Measurements from ENCODE around the gene DNAJC24. TPM values are rescaled to one million over a fixed set of nuclear protein-coding genes. Genes with fewer than 3 reads are reported as not detected.

The DNAJC24 gene
- total RNA-seq, 2 donors from 2014 or later, result 18.7 to 20.7 TPM

DNA sequence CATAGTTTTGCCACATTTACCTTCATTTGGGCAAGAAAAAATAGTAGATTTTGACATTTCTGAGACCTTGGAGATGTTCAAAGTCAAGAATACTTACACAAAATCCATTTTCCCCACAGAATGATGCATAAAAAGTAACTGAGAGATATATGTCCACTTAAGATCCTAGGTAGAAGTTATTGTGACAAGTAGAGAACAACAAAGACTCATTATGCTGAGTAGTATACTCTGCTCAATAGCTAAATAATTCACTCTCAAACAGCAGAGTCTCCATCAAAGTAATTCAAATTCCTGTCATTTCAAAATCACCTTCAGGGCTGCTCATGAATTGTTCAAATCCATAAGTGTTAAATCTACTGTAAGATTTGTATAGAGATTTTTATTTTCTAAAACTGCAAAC is 104.4 kb downstream of the DNAJC24 start:
- H3K27me3 ChIP-seq (replicated peaks; ENCODE audit: insufficient read depth), result no peaks in the 10 kb centered on the region
- H3K4me3 ChIP-seq, result no peak overlapping the region
- no peak for ATAC-seq (ENCODE audit: insufficient number of reproducible peaks, low FRiP score, low read depth)
- no peaks in the 10 kb centered on the region for H3K36me3 ChIP-seq
- no peak for DNase-seq (ENCODE audit: low spot score)
- H3K4me1 ChIP-seq (ENCODE audit: control insufficient read depth in 1 of 2, low read depth in 2 of 2), result no peaks in the 10 kb centered on the region
- H3K9me3 ChIP-seq, result no peaks in the 10 kb centered on the region
- H3K27ac ChIP-seq, result no peak overlapping the region
- no peak for TF ChIP-seq CTCF (IDR thresholded peaks at IDR 0.05)

- no peak for DNase-seq (ENCODE audit: low spot score)
- Histone ChIP-seq H3K4me3 (no peak overlapping the region), H3K27me3 (replicated peaks; ENCODE audit: insufficient read depth) (no peaks in the 10 kb centered on the region), H3K27ac (no peak overlapping the region), H3K9me3 (no peaks in the 10 kb centered on the region), H3K4me1 (ENCODE audit: control insufficient read depth in 1 of 2, low read depth in 2 of 2) (peaks cover 0 to 4% of the 10 kb centered on the region in 2 donors), H3K36me3 (no peaks in the 10 kb centered on the region)
- ATAC-seq (ENCODE audit: insufficient number of reproducible peaks, low FRiP score, low read depth), result no peak
- no peak for TF ChIP-seq CTCF (IDR thresholded peaks at IDR 0.05)
These were observed 108.0 kb downstream of the DNAJC24 start for GRCh38 chr11:31477528-31478222.

DNA sequence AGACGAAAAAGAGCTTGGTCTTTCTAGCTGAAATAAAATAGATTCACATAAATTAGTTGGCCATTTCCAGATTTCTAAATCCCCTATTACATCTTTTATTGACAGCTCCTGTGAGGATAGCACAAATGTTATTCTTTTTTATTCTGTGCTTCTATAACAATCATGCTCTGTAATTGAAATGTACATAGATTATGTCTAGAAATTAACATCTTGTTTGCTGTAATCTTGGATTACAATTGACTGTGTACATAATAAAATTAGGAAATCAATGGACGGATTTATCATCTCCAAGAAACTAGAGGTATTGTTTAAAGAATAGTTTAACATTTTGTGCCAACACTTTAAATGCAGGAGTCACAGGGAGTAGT is 108.5 kb downstream of the DNAJC24 start:
- H3K27ac ChIP-seq, result no peak overlapping the region
- H3K9me3 ChIP-seq, result no peaks in the 10 kb centered on the region
- no peak for ATAC-seq (ENCODE audit: insufficient number of reproducible peaks, low FRiP score, low read depth)
- no peaks in the 10 kb centered on the region for H3K36me3 ChIP-seq
- H3K4me1 ChIP-seq (ENCODE audit: control insufficient read depth in 1 of 2, low read depth in 2 of 2), result peaks cover 0 to 4% of the 10 kb centered on the region in 2 donors
- TF ChIP-seq CTCF (IDR thresholded peaks at IDR 0.05), result no peak
- H3K27me3 ChIP-seq (replicated peaks; ENCODE audit: insufficient read depth), result no peaks in the 10 kb centered on the region
- no peak overlapping the region for H3K4me3 ChIP-seq
- DNase-seq (ENCODE audit: low spot score), result no peak

- TF ChIP-seq CTCF (IDR thresholded peaks at IDR 0.05), result no peak
- H3K36me3 ChIP-seq, result no peaks in the 10 kb centered on the region
- ATAC-seq (ENCODE audit: insufficient number of reproducible peaks, low FRiP score, low read depth), result no peak
- H3K27me3 ChIP-seq (replicated peaks; ENCODE audit: insufficient read depth), result no peaks in the 10 kb centered on the region
- H3K27ac ChIP-seq, result no peak overlapping the region
- H3K4me3 ChIP-seq, result no peak overlapping the region
- no peaks in the 10 kb centered on the region for H3K9me3 ChIP-seq
- no peak for DNase-seq (ENCODE audit: low spot score)
- H3K4me1 ChIP-seq (ENCODE audit: control insufficient read depth in 1 of 2, low read depth in 2 of 2), result peaks cover 0 to 4% of the 10 kb centered on the region in 2 donors
These were observed 109.4 kb downstream of the DNAJC24 start for GRCh38 chr11:31479066-31479465.

- Histone ChIP-seq H3K4me3 (no peak overlapping the region), H3K27ac (no peak overlapping the region), H3K27me3 (replicated peaks; ENCODE audit: insufficient read depth) (no peaks in the 10 kb centered on the region), H3K4me1 (ENCODE audit: control insufficient read depth in 1 of 2, low read depth in 2 of 2) (peaks cover 0 to 4% of the 10 kb centered on the region in 2 donors), H3K9me3 (no peaks in the 10 kb centered on the region), H3K36me3 (no peaks in the 10 kb centered on the region)
- no peak for ATAC-seq (ENCODE audit: insufficient number of reproducible peaks, low FRiP score, low read depth)
- DNase-seq (ENCODE audit: low spot score), result no peak
- TF ChIP-seq CTCF (IDR thresholded peaks at IDR 0.05), result no peak
These were observed 111.3 kb downstream of the DNAJC24 start for GRCh38 chr11:31480930-31481329.

Other genes starting within 250 kb of the DNAJC24 start
- not detected for gene DCDC1, start 121 bp upstream of the DNAJC24 start, total RNA-seq
- gene IMMP1L, start 139.8 kb downstream of the DNAJC24 start, total RNA-seq, result 10 to 100 TPM in 1 of 2 donors, 1 to 10 TPM in 1; 8.0 to 13.4 TPM
- 10 to 100 TPM; 16.9 TPM for gene ELP4, start 139.9 kb downstream of the DNAJC24 start, total RNA-seq

Measured in thoracic aorta (tissue), 2 donors.